ENCODE data around the gene GNAL. TPM values are rescaled to one million over a fixed set of nuclear protein-coding genes. Genes with fewer than 3 reads are reported as not detected.
"Not testable (repeated sequence)": the region's sequence is repeated elsewhere in the genome, so short reads cannot be mapped to it uniquely, and the experiment has no call there.

GNAL gene
- total RNA-seq, 3 donors from 2014 or later (not counting 1 experiment from before 2014, with no cell fraction given), result 10.9 to 15.0 (median 12.6) TPM

DNA sequence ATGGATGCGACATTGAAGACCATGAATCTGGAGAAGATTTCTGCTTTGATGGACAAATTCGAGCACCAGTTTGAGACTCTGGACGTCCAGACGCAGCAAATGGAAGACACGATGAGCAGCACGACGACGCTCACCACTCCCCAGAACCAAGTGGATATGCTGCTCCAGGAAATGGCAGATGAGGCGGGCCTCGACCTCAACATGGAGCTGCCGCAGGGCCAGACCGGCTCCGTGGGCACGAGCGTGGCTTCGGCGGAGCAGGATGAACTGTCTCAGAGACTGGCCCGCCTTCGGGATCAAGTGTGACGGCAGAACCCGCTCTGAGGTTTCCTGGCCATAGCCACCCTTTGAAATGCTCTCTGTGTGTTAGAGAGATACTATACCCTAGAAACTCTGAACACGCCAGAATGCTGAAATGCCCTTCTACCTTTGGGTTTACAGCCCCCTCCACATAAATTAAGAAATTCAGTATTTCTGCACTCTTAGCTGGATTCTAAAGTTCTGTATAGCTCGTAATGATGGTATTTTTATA lies 162.8 kb downstream of the GNAL start:
- H3K36me3 ChIP-seq (ENCODE audit: control insufficient read depth, insufficient read depth, low read length), result peaks cover 2% of the 10 kb centered on the region
- DNase-seq (peak; percentile 59 to 76), ATAC-seq (peak; percentile 24 to 46 (median 27))
- H3K27ac ChIP-seq (ENCODE audit: low read length), result peak overlapping the region; percentile 95
- H3K27me3 ChIP-seq (ENCODE audit: control insufficient read depth, insufficient read depth, low read length), result no peaks in the 10 kb centered on the region
- TF ChIP-seq, protein P1, sequence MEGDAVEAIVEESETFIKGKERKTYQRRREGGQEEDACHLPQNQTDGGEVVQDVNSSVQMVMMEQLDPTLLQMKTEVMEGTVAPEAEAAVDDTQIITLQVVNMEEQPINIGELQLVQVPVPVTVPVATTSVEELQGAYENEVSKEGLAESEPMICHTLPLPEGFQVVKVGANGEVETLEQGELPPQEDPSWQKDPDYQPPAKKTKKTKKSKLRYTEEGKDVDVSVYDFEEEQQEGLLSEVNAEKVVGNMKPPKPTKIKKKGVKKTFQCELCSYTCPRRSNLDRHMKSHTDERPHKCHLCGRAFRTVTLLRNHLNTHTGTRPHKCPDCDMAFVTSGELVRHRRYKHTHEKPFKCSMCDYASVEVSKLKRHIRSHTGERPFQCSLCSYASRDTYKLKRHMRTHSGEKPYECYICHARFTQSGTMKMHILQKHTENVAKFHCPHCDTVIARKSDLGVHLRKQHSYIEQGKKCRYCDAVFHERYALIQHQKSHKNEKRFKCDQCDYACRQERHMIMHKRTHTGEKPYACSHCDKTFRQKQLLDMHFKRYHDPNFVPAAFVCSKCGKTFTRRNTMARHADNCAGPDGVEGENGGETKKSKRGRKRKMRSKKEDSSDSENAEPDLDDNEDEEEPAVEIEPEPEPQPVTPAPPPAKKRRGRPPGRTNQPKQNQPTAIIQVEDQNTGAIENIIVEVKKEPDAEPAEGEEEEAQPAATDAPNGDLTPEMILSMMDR (IDR thresholded peaks at IDR 0.05), result no peak
- peak overlapping the region; percentile 87 for H3K4me3 ChIP-seq (ENCODE audit: low read length)
- H3K4me3 Mint-ChIP-seq, result peak overlapping the region; percentile 100
- peak overlapping the region; percentile 100 for H3K27ac Mint-ChIP-seq
- 1% methylated on average over 20 of the region's 23 CpGs for WGBS (ENCODE audit: insufficient coverage)
- peaks cover 43 to 47% of the 10 kb centered on the region in 2 donors for H3K4me1 Mint-ChIP-seq
- H3K36me3 Mint-ChIP-seq, result peaks cover 7% of the 10 kb centered on the region
- intact Hi-C loops (cut with micrococcal nuclease), result loop anchor here (5.0 kb wide), 2 partner anchors 45 to 100 kb away; no protein-coding TSS in a partner anchor
- H3K9me3 ChIP-seq (ENCODE audit: control insufficient read depth, insufficient read depth, low read length), result no peaks in the 10 kb centered on the region
- no peaks in the 10 kb centered on the region for H3K27me3 Mint-ChIP-seq (ENCODE audit: low read depth in 2 of 2)
- H3K9me3 Mint-ChIP-seq, result no peaks in the 10 kb centered on the region
- H3K4me1 ChIP-seq (ENCODE audit: control insufficient read depth, insufficient read depth, low read length), result peaks cover 19% of the 10 kb centered on the region

DNA sequence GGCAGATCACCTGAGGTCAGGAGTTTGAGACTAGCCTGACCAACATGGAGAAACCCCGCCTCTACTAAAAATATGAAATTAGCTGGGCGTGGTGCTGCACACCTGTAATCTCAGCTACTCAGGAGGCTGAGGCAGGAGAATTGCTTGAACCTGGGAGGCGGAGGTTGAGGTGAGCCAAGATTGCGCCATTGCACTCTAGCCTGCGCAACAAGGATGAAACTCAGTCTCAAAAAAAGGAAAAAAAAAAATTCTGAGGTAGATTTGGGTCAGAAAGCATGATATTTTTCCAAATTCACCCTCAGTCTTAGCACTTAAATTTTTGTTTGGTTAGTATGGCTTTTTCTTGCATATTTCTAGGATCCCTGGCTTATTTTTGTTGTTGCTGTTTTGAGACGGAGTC lies 165.5 kb downstream of the GNAL start:
- intact Hi-C loops (cut with micrococcal nuclease), result loop anchor here (5.0 kb wide), 2 partner anchors 47 to 102 kb away; no protein-coding TSS in a partner anchor
- H3K36me3 Mint-ChIP-seq; DNase-seq; H3K36me3 ChIP-seq (ENCODE audit: control insufficient read depth, insufficient read depth, low read length); H3K27me3 ChIP-seq (ENCODE audit: control insufficient read depth, insufficient read depth, low read length); H3K27ac ChIP-seq (ENCODE audit: low read length); H3K27me3 Mint-ChIP-seq (ENCODE audit: low read depth in 2 of 2); H3K9me3 Mint-ChIP-seq; H3K4me3 ChIP-seq (ENCODE audit: low read length); ATAC-seq; H3K9me3 ChIP-seq (ENCODE audit: control insufficient read depth, insufficient read depth, low read length): not testable (repeated sequence)
- peak overlapping the region; percentile 33 to 100 for H3K27ac Mint-ChIP-seq
- peaks cover 19% of the 10 kb centered on the region for H3K4me1 ChIP-seq (ENCODE audit: control insufficient read depth, insufficient read depth, low read length)
- 96% methylated on average over 6 of the region's 6 CpGs for WGBS (ENCODE audit: insufficient coverage)
- H3K4me3 Mint-ChIP-seq, result peak overlapping the region; percentile 26
- H3K4me1 Mint-ChIP-seq, result peaks cover 43 to 50% of the 10 kb centered on the region in 2 donors

DNA sequence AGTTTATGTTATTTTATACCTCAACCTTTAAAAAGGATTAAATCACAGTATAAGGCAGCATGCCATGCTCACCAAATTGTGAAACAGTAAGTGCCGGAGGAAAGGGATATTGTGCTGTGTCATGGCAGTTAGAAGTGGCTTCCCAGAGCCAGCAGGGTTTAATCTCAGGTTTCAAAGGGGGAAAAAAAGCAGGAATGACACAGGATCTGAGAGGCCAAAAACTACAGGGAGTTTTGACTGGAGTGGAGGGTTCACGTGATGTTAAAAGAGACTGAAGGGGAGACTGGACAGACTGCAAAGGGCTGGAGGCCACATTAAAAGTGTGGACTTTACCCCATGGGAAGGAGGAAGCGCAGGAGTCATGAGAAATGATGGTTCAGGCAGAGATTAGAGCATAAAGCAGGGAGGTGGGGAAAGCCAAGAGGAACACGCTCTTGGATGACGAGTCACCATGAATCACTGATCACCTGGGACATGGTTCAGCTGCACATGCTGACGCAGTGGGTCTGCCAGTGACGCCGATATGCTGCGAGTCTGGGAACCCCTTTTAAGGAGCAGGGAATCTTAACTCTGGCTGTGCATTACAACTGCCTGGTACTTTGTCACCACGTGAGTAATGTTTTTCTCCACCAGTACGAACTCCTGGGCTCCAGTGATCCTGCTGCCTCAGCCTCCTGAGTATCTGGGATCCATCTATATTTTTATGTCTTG lies 168.3 kb downstream of the GNAL start:
- Mint-ChIP-seq H3K36me3 (no peaks in the 10 kb centered on the region), H3K27ac (peak overlapping the region in 1 of 2 donors; percentile 75), H3K4me3 (no peak overlapping the region), H3K9me3 (no peaks in the 10 kb centered on the region), H3K4me1 (peaks cover 15 to 22% of the 10 kb centered on the region in 2 donors), H3K27me3 (ENCODE audit: low read depth in 2 of 2) (no peaks in the 10 kb centered on the region)
- peak in 1 of 3 donors; percentile 9 for ATAC-seq
- intact Hi-C loops (cut with micrococcal nuclease), result no loop called here
- TF ChIP-seq, protein P1 (IDR thresholded peaks at IDR 0.05), result no peak
- no peaks in the 10 kb centered on the region for H3K9me3 ChIP-seq (ENCODE audit: control insufficient read depth, insufficient read depth, low read length)
- peaks cover 2% of the 10 kb centered on the region for H3K36me3 ChIP-seq (ENCODE audit: control insufficient read depth, insufficient read depth, low read length)
- no peak overlapping the region for H3K27ac ChIP-seq (ENCODE audit: low read length)
- H3K4me1 ChIP-seq (ENCODE audit: control insufficient read depth, insufficient read depth, low read length), result peaks cover 6% of the 10 kb centered on the region
- DNase-seq, result no peak
- no peak overlapping the region for H3K4me3 ChIP-seq (ENCODE audit: low read length)
- 72% methylated on average over 11 of the region's 11 CpGs for WGBS (ENCODE audit: insufficient coverage)
- no peaks in the 10 kb centered on the region for H3K27me3 ChIP-seq (ENCODE audit: control insufficient read depth, insufficient read depth, low read length)

DNA sequence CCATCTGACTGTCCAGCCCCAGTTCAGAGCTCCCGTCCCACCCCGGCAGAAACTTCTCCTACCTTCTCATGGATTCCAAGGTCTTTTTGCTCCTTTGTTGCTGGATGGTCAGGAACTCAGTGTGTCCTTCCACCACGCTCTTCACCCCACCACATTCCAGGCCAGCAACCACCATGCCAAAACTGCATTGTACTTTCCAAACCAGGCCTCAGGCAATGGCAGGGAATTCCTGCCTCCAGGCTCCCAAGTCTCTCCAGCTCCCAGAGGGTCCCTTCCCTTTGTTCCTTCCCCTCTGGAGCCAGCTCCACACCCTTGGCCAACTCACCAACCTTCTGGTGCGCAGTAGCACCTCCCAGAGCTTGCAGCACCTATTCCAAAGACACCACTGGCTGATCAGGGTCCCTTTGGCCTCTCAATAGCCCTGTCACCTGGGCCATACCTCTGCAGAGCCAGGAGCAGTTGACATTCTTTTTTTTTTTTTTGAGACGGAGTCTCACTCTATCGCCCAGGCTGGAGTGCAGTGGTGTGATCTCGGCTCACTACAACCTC lies 170.3 kb downstream of the GNAL start:
- no peak overlapping the region for H3K4me3 Mint-ChIP-seq

More for the DNA sequence above, 170.3 kb downstream of the GNAL start:
- no peak for DNase-seq
- no peak for ATAC-seq
- H3K9me3 ChIP-seq (ENCODE audit: control insufficient read depth, insufficient read depth, low read length), result no peaks in the 10 kb centered on the region
- Mint-ChIP-seq H3K9me3 (no peaks in the 10 kb centered on the region), H3K27me3 (ENCODE audit: low read depth in 2 of 2) (no peaks in the 10 kb centered on the region), H3K4me1 (peaks cover 4 to 7% of the 10 kb centered on the region in 2 donors), H3K27ac (no peak overlapping the region), H3K36me3 (no peaks in the 10 kb centered on the region)
- H3K36me3 ChIP-seq (ENCODE audit: control insufficient read depth, insufficient read depth, low read length), result peaks cover 2% of the 10 kb centered on the region
- H3K27me3 ChIP-seq (ENCODE audit: control insufficient read depth, insufficient read depth, low read length), result no peaks in the 10 kb centered on the region
- TF ChIP-seq, protein P1 (IDR thresholded peaks at IDR 0.05), result no peak
- WGBS (ENCODE audit: insufficient coverage), result 90% methylated on average over 7 of the region's 7 CpGs
- H3K27ac ChIP-seq (ENCODE audit: low read length), result no peak overlapping the region
- no peaks in the 10 kb centered on the region for H3K4me1 ChIP-seq (ENCODE audit: control insufficient read depth, insufficient read depth, low read length)
- intact Hi-C loops (cut with micrococcal nuclease), result no loop called here
- no peak overlapping the region for H3K4me3 ChIP-seq (ENCODE audit: low read length)

Data from natural killer cell (primary cell).